Testis (tissue), 2 donors: Measurements from ENCODE around the gene FOXO6.

Source experiments
- POLR2A ChIP-seq: fragments of 450-650 bp; IDR thresholded peaks from one replicate; pipeline ENCODE4 v1.6.1; 2017; ENCODE audit warnings: antibody characterized with exemption, mild to moderate bottlenecking, moderate library complexity
- TF ChIP-seq, protein P1 (sequence below), 3 experiments: fragments of 450-650 bp in 2 of 3; fragments of 200-600 bp in 1 of 3; sonication (generic) in 1 of 3; IDR thresholded peaks; one replicate each; pipeline ENCODE4 v1.5.1; 2016 to 2019; ENCODE audit warnings: antibody characterized with exemption in 3 of 3, mild to moderate bottlenecking in 2 of 3, moderate library complexity in 1 of 3

GRCh38 chr1:41373373-41373772, 12.1 kb downstream of the FOXO6 start:
- TF ChIP-seq, protein P1, sequence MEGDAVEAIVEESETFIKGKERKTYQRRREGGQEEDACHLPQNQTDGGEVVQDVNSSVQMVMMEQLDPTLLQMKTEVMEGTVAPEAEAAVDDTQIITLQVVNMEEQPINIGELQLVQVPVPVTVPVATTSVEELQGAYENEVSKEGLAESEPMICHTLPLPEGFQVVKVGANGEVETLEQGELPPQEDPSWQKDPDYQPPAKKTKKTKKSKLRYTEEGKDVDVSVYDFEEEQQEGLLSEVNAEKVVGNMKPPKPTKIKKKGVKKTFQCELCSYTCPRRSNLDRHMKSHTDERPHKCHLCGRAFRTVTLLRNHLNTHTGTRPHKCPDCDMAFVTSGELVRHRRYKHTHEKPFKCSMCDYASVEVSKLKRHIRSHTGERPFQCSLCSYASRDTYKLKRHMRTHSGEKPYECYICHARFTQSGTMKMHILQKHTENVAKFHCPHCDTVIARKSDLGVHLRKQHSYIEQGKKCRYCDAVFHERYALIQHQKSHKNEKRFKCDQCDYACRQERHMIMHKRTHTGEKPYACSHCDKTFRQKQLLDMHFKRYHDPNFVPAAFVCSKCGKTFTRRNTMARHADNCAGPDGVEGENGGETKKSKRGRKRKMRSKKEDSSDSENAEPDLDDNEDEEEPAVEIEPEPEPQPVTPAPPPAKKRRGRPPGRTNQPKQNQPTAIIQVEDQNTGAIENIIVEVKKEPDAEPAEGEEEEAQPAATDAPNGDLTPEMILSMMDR (IDR thresholded peaks at IDR 0.05): no peak
- TF ChIP-seq POLR2A: no peak
